Sigmoid colon (tissue), 7 donors: ENCODE measurements around the gene TMEM248. TPM values are rescaled to one million over a fixed set of nuclear protein-coding genes. Genes with fewer than 3 reads are reported as not detected.
"Not testable (repeated sequence)": the region's sequence is repeated elsewhere in the genome, so short reads cannot be mapped to it uniquely, and the experiment has no call there.

ENCODE experiments used
- DNase-seq: peaks from one replicate; pipeline ENCODE4 v3.0.0-alpha.2; 2019
- H3K27ac ChIP-seq, 4 donors: fragments of 200-600 bp; sonication (generic); one replicate each; pipeline ENCODE4 v1.5.1; 2016 to 2019; ENCODE audit warnings: mild to moderate bottlenecking in 1 of 4
- H3K27me3 ChIP-seq, 3 donors: fragments of 200-600 bp; sonication (generic); one replicate each; pipeline ENCODE4 v1.5.1; 2019; ENCODE audit warnings: mild to moderate bottlenecking in 1 of 3
- H3K36me3 ChIP-seq, 4 donors: fragments of 200-600 bp; sonication (generic); one replicate each; pipeline ENCODE4 v1.5.1; 2016 to 2019
- H3K4me1 ChIP-seq, 4 donors: fragments of 200-600 bp; sonication (generic); one replicate each; pipeline ENCODE4 v1.5.1; 2017 to 2019
- H3K4me3 ChIP-seq, 4 donors: fragments of 200-600 bp; sonication (generic); one replicate each; pipeline ENCODE4 v1.5.1; 2017 to 2019; ENCODE audit warnings: mild to moderate bottlenecking in 2 of 4, moderate library complexity in 1 of 4
- H3K9me3 ChIP-seq, 4 donors: fragments of 200-600 bp in 3 of 4; sonication (generic) in 3 of 4; one replicate each; pipeline versions ENCODE4 v1.5.1 to v1.6.1; 2013 to 2019
- CTCF ChIP-seq, 4 experiments: fragments of 450-650 bp in 3 of 4; fragments of 200-600 bp in 1 of 4; IDR thresholded peaks; one replicate each; pipeline ENCODE4 v1.5.1; 2016 to 2019; ENCODE audit warnings: antibody characterized with exemption in 4 of 4, mild to moderate bottlenecking in 3 of 4, moderate library complexity in 2 of 4
- EP300 ChIP-seq, 4 donors: sonication (generic); formaldehyde crosslinking; IDR thresholded peaks; one replicate each; pipeline ENCODE4 v1.6.1; 2017; ENCODE audit warnings: antibody characterized with exemption in 4 of 4
- POLR2A ChIP-seq, 2 donors: fragments of 450-650 bp; IDR thresholded peaks; one replicate each; pipeline ENCODE4 v1.6.1; 2016; ENCODE audit warnings: antibody characterized with exemption in 2 of 2, mild to moderate bottlenecking in 2 of 2, moderate library complexity in 2 of 2
- POLR2AphosphoS5 ChIP-seq, 4 donors: sonication (generic); formaldehyde crosslinking; IDR thresholded peaks; one replicate each; pipeline ENCODE4 v1.6.1; 2017; ENCODE audit warnings: antibody characterized with exemption in 4 of 4
- WGBS, 2 donors: extraction: QIAGEN DNeasy Blood & Tissue Kit; methylation state at CpG; one replicate each; pipeline ENCODE4 v1.1.7; 2013; 5-methylcytosine and 5-hydroxymethylcytosine counted together
- intact Hi-C: fragments of 100-400 bp; cut with DNase I; formaldehyde crosslinking; loops from one replicate; pipeline ENCODE4 v1.15.1; 2023
- polyA plus RNA-seq, 3 donors: library from polyadenylated mRNA; stranded (reverse); fragments of 200-250 nt; gene quantifications; one replicate each; pipeline ENCODE4 v1.2.3, GENCODE V29; 2013
- total RNA-seq, 4 donors: library from RNA; depleted of rRNA; stranded (reverse); fragments of >200 nt; gene quantifications; one replicate each; pipeline ENCODE4 v1.1.0, GENCODE V29; 2016
- donor health status: healthy with polysubstance abuse.
- donor health status: Bipolar disorder and iron deficiency.
- donor health status: healthy.

The TMEM248 gene
- 10 to 100 TPM; 66.2 to 93.8 (median 81.2) TPM for total RNA-seq
- 10 to 100 TPM; 19.7 to 51.0 (median 22.2) TPM for polyA plus RNA-seq

- TF ChIP-seq EP300 (IDR thresholded peaks at IDR 0.05) = peak in 2 of 4 donors; percentile 37 to 39
- no peak for TF ChIP-seq CTCF (IDR thresholded peaks at IDR 0.05)
- TF ChIP-seq POLR2A (IDR thresholded peaks at IDR 0.05) = no peak
- peak; percentile 68 to 87 (median 76) for TF ChIP-seq POLR2AphosphoS5 (IDR thresholded peaks at IDR 0.05)
- Histone ChIP-seq H3K27me3 (no peaks in the 10 kb centered on the region), H3K27ac (peak within 1 kb of the TSS; percentile 77 to 90 (median 82)), H3K9me3 (no peaks in the 10 kb centered on the region), H3K4me3 (peak within 1 kb of the TSS; percentile 73 to 99 (median 94)), H3K4me1 (peaks cover 0 to 39% (median 32%) of the 10 kb centered on the region in 4 donors), H3K36me3 (peaks cover 0 to 13% (median 0%) of the 10 kb centered on the region in 4 donors)
- peak; percentile 94 for DNase-seq
- intact Hi-C loops = loop anchor here (5.0 kb wide), 2 partner anchors 71 to 79 kb away; no protein-coding TSS in a partner anchor
- 1 to 2% methylated on average over 67 of the region's 67 CpGs for WGBS, 2 donors
These were observed at the start of gene TMEM248 for GRCh38 chr7:66920769-66921395. Gene TMEM248, plus strand, starts transcription at chr7:66921225. Its CDS starts 20,641 bp downstream, at chr7:66941866.

- Histone ChIP-seq H3K9me3 (no peaks in the 10 kb centered on the region), H3K27ac (no peak overlapping the region), H3K27me3 (no peaks in the 10 kb centered on the region), H3K4me3 (no peak overlapping the region), H3K36me3 (peaks cover 0 to 10% (median 0%) of the 10 kb centered on the region in 4 donors), H3K4me1 (no peaks in the 10 kb centered on the region)
- no peak for DNase-seq
- intact Hi-C loops = no loop called here
- WGBS, 2 donors = 95 to 97% methylated on average over 3 of the region's 3 CpGs
- no peak for TF ChIP-seq EP300 (IDR thresholded peaks at IDR 0.05)
- TF ChIP-seq POLR2AphosphoS5 (IDR thresholded peaks at IDR 0.05) = no peak
- TF ChIP-seq CTCF (IDR thresholded peaks at IDR 0.05) = no peak
These were observed 47.5 kb upstream of the TMEM248 start for GRCh38 chr7:66873476-66873875.

- H3K4me3 ChIP-seq = no peak overlapping the region
- H3K27me3 ChIP-seq = no peaks in the 10 kb centered on the region
- intact Hi-C loops = no loop called here
- DNase-seq = no peak
- H3K36me3 ChIP-seq = peaks cover 0 to 13% (median 0%) of the 10 kb centered on the region in 4 donors
- H3K4me1 ChIP-seq = no peaks in the 10 kb centered on the region
- no peak for TF ChIP-seq POLR2A (IDR thresholded peaks at IDR 0.05)
- TF ChIP-seq EP300 (IDR thresholded peaks at IDR 0.05) = no peak
- no peak for TF ChIP-seq CTCF (IDR thresholded peaks at IDR 0.05)
- no peak for TF ChIP-seq POLR2AphosphoS5 (IDR thresholded peaks at IDR 0.05)
- no peaks in the 10 kb centered on the region for H3K9me3 ChIP-seq
- no peak overlapping the region for H3K27ac ChIP-seq
- 82 to 87% methylated on average over 1 of the region's 1 CpG for WGBS, 2 donors
These were observed 43.3 kb upstream of the TMEM248 start for GRCh38 chr7:66877577-66878300.

- DNase-seq, H3K4me1 ChIP-seq, H3K9me3 ChIP-seq, intact Hi-C loops, H3K27ac ChIP-seq, H3K4me3 ChIP-seq, H3K27me3 ChIP-seq: not testable (repeated sequence)
- 90 to 92% methylated on average over 7 of the region's 7 CpGs for WGBS, 2 donors
- H3K36me3 ChIP-seq = peaks cover 0 to 13% (median 0%) of the 10 kb centered on the region in 4 donors
These were observed 42.7 kb upstream of the TMEM248 start for GRCh38 chr7:66878301-66878685.

- peaks cover 0 to 13% (median 0%) of the 10 kb centered on the region in 4 donors for H3K36me3 ChIP-seq
- H3K4me1 ChIP-seq = no peaks in the 10 kb centered on the region
- no peak overlapping the region for H3K4me3 ChIP-seq
- intact Hi-C loops = no loop called here
- H3K27ac ChIP-seq = no peak overlapping the region
- no peak for DNase-seq
- H3K9me3 ChIP-seq = no peaks in the 10 kb centered on the region
- WGBS, 2 donors = 23 to 61% methylated on average over 5 of the region's 5 CpGs
- H3K27me3 ChIP-seq = no peaks in the 10 kb centered on the region
- no peak for TF ChIP-seq POLR2A (IDR thresholded peaks at IDR 0.05)
- no peak for TF ChIP-seq POLR2AphosphoS5 (IDR thresholded peaks at IDR 0.05)
- TF ChIP-seq CTCF (IDR thresholded peaks at IDR 0.05) = no peak
These were observed 41.0 kb upstream of the TMEM248 start for GRCh38 chr7:66880053-66880452.

GRCh38 chr7:66880577-66880976 lies 40.4 kb upstream of the TMEM248 start:
- H3K4me1 ChIP-seq, H3K4me3 ChIP-seq, H3K27ac ChIP-seq, DNase-seq, H3K9me3 ChIP-seq, H3K27me3 ChIP-seq, intact Hi-C loops: not testable (repeated sequence)
- WGBS, 2 donors = 28 to 67% methylated on average over 6 of the region's 6 CpGs
- H3K36me3 ChIP-seq = peaks cover 0 to 13% (median 0%) of the 10 kb centered on the region in 4 donors
